AG20443 (cell line): Measurements from ENCODE around the gene IFI27L1.
A peak's percentile ranks its signal among the peaks of the same experiment; 100 is the strongest.

Experiments
- DNase-seq: peaks from one replicate; pipeline ENCODE4 v3.0.0; 2012; ENCODE audit warnings: low spot score, mixed read lengths

The IFI27L1 gene

DNA sequence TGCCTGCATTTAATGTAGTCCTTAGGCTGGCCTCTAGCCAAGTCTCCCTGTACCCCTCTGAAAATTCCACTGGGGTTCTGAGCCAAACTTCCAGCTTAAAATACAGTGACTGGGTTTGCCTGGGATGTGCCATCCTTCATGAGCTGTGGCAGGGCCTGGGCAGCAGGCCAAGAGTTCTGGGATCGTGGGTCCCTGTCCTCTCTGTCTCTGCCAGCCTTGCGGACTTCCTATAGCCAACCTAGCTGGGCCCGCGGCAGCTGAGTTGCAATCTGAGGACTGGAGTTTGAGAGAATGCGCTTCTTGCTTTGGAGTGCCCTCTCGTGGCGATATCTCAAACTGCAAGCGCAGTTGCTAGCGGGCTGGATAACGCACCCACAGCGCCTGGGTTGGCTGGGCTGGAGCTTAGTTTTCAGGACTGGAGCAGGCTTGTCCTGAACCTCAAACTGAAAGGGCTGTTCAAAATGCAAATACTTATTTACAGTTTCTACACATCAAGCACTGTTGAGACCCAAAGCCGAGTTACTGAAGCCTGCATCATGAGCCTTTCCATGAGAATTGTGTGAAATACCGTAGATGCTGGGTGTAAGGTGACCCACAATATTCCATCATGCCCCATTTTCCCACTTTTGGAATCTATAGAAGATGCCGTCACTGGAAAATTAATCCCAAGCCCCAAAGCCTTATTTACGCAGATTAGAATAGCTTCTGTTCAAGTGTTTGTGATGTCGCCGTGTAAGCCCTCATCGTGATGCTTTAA lies 55.6 kb downstream of the IFI27L1 start:
- DNase-seq, result peak; percentile 89

DNA sequence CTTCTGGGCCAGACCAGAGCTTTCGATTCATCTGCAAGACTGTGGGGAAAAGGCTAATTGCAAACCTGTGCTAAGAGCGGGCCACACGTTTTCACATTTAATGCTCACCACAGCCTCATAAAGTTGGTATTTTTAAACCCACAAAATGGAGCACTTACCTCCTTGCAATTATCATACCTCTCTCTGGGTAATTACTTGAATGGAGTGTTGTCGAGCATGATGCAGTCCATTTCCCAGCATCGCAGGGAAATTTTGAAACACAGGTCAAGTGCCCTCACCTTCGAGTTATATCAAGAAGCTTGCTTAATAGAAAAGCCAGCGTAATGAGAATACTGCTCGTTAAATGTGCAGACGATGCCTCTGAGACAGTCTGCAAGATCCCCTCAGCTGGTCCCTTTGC lies 57.1 kb downstream of the IFI27L1 start:
- no peak for DNase-seq

DNA sequence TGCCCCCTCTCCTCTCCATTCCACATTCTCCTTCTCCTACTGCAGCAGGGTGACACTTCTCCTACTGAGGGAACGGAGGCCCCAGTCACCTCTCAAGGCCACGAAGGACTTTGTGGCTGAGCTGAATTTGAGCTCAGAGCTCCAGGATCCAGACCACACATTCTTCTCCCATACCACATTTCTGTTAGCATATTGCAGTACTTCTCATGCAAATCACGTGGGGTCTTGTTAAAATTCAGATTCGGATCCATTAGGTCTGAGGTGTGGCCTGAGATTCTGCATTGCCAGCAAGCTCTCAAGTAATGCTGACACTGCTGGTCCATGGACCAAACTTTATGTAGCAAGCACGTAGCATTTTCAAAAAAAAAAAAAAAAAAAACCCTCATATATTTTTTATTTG lies 57.9 kb downstream of the IFI27L1 start:
- no peak for DNase-seq

GRCh38 chr14:94139421-94139820 lies 58.3 kb downstream of the IFI27L1 start:
- DNase-seq, result no peak

DNA sequence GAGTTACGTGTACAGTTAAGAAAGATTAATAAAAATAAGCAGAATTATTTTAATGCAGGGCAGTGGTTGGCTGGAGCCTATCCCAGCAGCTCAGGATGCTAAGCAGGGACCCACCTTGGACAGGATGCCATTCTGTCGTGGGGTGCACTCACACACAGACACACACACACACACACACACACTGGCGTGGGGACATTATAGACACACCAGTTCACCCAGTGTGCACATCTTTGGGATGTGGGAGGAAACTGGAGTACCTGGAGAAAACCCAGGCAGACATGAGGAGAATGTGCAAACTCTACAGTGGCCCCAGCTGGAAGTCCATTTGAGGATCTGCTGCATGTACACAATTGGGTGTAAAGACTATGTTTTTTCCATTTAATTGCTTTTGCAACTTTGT lies 61.1 kb downstream of the IFI27L1 start:
- no peak for DNase-seq

DNA sequence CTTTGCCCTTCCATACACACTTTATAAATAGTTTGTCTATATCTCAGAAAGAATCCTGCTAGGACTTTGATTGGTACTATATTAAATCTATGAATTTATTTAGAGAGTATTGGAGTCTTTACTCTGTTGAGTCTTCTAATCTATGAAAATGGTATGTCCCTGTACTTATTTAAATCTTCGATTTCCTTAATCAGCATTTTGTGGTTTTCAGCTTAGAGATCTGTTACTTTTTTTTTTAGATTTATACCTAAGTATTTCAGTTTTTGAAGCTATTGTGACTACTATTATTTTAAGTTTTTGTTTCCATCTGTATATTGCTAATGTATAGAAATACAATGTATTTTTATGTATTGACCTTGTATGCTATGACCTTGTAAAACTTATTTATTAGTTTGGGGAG lies 61.7 kb downstream of the IFI27L1 start:
- no peak for DNase-seq

GRCh38 chr14:94143239-94143638 lies 62.1 kb downstream of the IFI27L1 start:
- no peak for DNase-seq

- no peak for DNase-seq
Observed at GRCh38 chr14:94143711-94144110, 62.6 kb downstream of the IFI27L1 start.

DNA sequence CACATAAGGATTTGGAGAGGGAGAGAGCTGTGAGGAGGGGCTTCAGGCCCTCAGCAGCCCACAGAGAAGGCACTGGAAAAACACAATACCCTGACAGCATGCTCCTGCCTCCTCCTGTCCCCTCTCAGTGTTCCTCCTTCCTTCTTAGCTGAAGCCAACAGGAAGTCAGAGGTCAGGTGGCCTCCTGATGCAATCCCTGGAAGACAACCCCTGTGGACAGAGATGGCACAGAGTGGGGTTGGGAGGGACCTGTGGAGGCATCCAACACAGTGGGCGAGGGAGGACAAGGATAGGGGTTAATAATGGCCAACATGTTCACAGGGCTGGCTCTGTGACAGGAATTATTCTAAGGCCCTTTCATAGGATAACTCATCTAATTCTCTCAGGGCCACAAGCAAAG lies 63.7 kb downstream of the IFI27L1 start:
- no peak for DNase-seq

DNA sequence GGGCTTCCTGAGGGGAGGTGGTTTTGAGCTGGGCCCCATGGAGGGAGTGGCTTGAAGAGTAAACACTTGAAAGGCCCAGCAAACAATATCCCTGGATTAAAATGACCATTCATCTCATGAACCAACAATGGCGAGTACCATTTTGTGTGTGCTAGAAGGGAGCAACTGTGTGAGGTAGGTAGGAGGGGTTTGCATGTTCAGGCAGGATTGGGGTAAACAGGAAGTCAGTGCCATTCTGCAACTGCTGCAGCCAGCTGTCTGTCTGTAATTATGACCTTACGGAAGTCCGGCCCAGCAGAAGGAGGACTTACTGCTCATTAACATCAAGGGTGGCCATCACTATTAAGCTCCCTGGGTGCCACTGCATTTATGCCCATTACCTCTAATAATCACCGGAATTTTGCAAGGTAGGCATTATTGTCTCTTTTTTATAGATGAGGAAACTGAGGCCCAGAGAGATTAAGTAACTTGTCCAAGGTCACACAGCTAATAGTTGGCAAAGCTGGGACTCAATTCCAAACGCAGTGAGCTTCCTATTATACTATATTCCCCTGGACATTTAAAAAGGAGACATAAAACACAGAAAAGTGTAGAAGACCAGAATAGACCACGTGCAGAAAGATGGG lies 64.9 kb downstream of the IFI27L1 start:
- no peak for DNase-seq
